Neuronal stem cell (in vitro differentiated cells): ENCODE measurements around the gene SPATA24.

ENCODE experiments used
- DNase-seq: peaks from one replicate; pipeline ENCODE4 v3.0.0-alpha.2; 2013; ENCODE audit warnings: low spot score
- H2AFZ ChIP-seq: one replicate; pipeline ENCODE4 v1.6.1; 2013; ENCODE audit warnings: mild to moderate bottlenecking, low read length, inconsistent platforms
- H2AK5ac ChIP-seq: 2 replicates; pipeline ENCODE4 v1.6.1; 2013; ENCODE audit warnings: low read depth, mild to moderate bottlenecking, inconsistent platforms, low read length, moderate library complexity, mixed read lengths
- H2BK120ac ChIP-seq: 2 replicates; pipeline ENCODE4 v1.6.1; 2013; ENCODE audit warnings: low read depth, mild to moderate bottlenecking, inconsistent platforms, low read length, moderate library complexity, mixed read lengths
- H2BK12ac ChIP-seq: one replicate; pipeline ENCODE4 v1.6.1; 2013; ENCODE audit warnings: low read length, inconsistent platforms
- H2BK15ac ChIP-seq: 2 replicates; pipeline ENCODE4 v1.6.1; 2013; ENCODE audit warnings: mild to moderate bottlenecking, low read length, inconsistent platforms, mixed read lengths
- H2BK5ac ChIP-seq: one replicate; pipeline ENCODE4 v1.6.1; 2013; ENCODE audit warnings: inconsistent platforms, mild to moderate bottlenecking, low read length, moderate library complexity
- H3K14ac ChIP-seq: one replicate; pipeline ENCODE4 v1.6.1; 2013; ENCODE audit warnings: low read length, inconsistent platforms
- H3K18ac ChIP-seq: 2 replicates; pipeline ENCODE4 v1.6.1; 2013; ENCODE audit warnings: low read length, inconsistent platforms
- H3K23ac ChIP-seq: 2 replicates; pipeline ENCODE4 v1.6.1; 2013; ENCODE audit warnings: low read depth, mild to moderate bottlenecking, mixed read lengths, low read length, inconsistent platforms; ENCODE audit not compliant: poor library complexity
- H3K27ac ChIP-seq: replicated peaks from 3 replicates; pipeline ENCODE4 v1.5.1; 2013; ENCODE audit warnings: low read length, inconsistent platforms
- H3K27me3 ChIP-seq, 3 experiments: 2 replicates each; pipeline ENCODE4 v1.6.1; 2013; ENCODE audit warnings: low read length in 3 of 3, mild to moderate bottlenecking in 2 of 3, inconsistent platforms in 1 of 3, low read depth in 1 of 3, mixed read lengths in 1 of 3, moderate library complexity in 1 of 3; ENCODE audit not compliant: control insufficient read depth in 3 of 3, insufficient read depth in 3 of 3
- H3K36me3 ChIP-seq, 2 donors: replicated peaks in 1 of 2; 2 replicates each; pipeline ENCODE4 v1.6.1; 2013; ENCODE audit warnings: low read length in 2 of 2; ENCODE audit not compliant: control insufficient read depth in 2 of 2, insufficient read depth in 2 of 2
- H3K4ac ChIP-seq: 2 replicates; pipeline ENCODE4 v1.6.1; 2013; ENCODE audit warnings: inconsistent platforms, mild to moderate bottlenecking, low read length, moderate library complexity
- H3K4me1 ChIP-seq, 2 donors: 1 replicate in 1 of 2; 2 replicates in 1 of 2; pipeline ENCODE4 v1.6.1; 2013; ENCODE audit warnings: low read length in 2 of 2, low read depth in 1 of 2; ENCODE audit not compliant: control insufficient read depth in 2 of 2, insufficient read depth in 1 of 2
- H3K4me2 ChIP-seq: one replicate; pipeline ENCODE4 v1.6.1; 2013; ENCODE audit warnings: mild to moderate bottlenecking, low read length, inconsistent platforms; ENCODE audit not compliant: insufficient read depth, poor library complexity, severe bottlenecking
- H3K4me3 ChIP-seq, 2 donors: 2 replicates each; pipeline ENCODE4 v1.5.1; 2013; ENCODE audit warnings: low read length in 2 of 2, mild to moderate bottlenecking in 2 of 2, inconsistent platforms in 1 of 2, moderate library complexity in 1 of 2
- H3K79me1 ChIP-seq: one replicate; pipeline ENCODE4 v1.6.1; 2013; ENCODE audit warnings: low read depth, mild to moderate bottlenecking, inconsistent platforms, low read length, moderate library complexity
- H3K9ac ChIP-seq: one replicate; pipeline ENCODE4 v1.6.1; 2013; ENCODE audit warnings: mild to moderate bottlenecking, low read depth, low read length, inconsistent platforms; ENCODE audit not compliant: poor library complexity
- H3K9me3 ChIP-seq, 2 donors: replicated peaks in 1 of 2; 2 replicates each; pipeline versions ENCODE3 to v1.6.1; 2013; ENCODE audit warnings: low read length in 2 of 2, mild to moderate bottlenecking in 2 of 2, inconsistent platforms in 1 of 2, low read depth in 1 of 2, mixed read lengths in 1 of 2, moderate library complexity in 1 of 2; ENCODE audit not compliant: control insufficient read depth in 2 of 2, insufficient read depth in 1 of 2
- H4K8ac ChIP-seq: one replicate; pipeline ENCODE4 v1.6.1; 2013; ENCODE audit warnings: low read depth, mild to moderate bottlenecking, inconsistent platforms, low read length, moderate library complexity
- H4K91ac ChIP-seq: one replicate; pipeline ENCODE4 v1.6.1; 2013; ENCODE audit warnings: low read length, low read depth, mild to moderate bottlenecking, inconsistent platforms; ENCODE audit not compliant: poor library complexity
- WGBS, 2 donors: extraction: QIAGEN DNeasy Blood & Tissue Kit; methylation state at CpG; one replicate each; pipeline ENCODE4 v1.1.7; 2013; ENCODE audit warnings: missing lambda C conversion rate in 2 of 2, mixed read lengths in 1 of 2; ENCODE audit not compliant: insufficient read length in 2 of 2, insufficient replicate concordance in 1 of 2; ENCODE audit errors: extremely low coverage in 2 of 2; 5-methylcytosine and 5-hydroxymethylcytosine counted together

Gene SPATA24

GRCh38 chr5:139403418-139403786 lies 487 bp downstream of the SPATA24 start:
- Histone ChIP-seq H4K8ac (no peak overlapping the region), H2BK5ac (peak overlapping the region; percentile 60), H3K4ac (no peak overlapping the region), H3K18ac (peak overlapping the region; percentile 50), H3K4me2 (peak overlapping the region; percentile 78), H2BK15ac (no peak overlapping the region), H3K9ac (peak overlapping the region; percentile 82), H3K79me1 (no peaks in the 10 kb centered on the region), H3K9me3 (no peaks in the 10 kb centered on the region), H3K23ac (no peak overlapping the region), H2AFZ (peak overlapping the region; percentile 97), H4K91ac (no peak overlapping the region), H2BK120ac (no peak overlapping the region), H3K36me3 (peaks cover 3 to 18% of the 10 kb centered on the region in 2 donors), H2AK5ac (no peak overlapping the region), H3K14ac (no peak overlapping the region), H3K27me3 (no peaks in the 10 kb centered on the region), H3K4me3 (peak overlapping the region; percentile 53 to 83), H3K27ac (peak overlapping the region; percentile 97), H2BK12ac (no peak overlapping the region), H3K4me1 (peaks cover 4 to 6% of the 10 kb centered on the region in 2 donors)
- WGBS, 2 donors, result no CpG with 5 or more reads among the region's 7 CpGs
- DNase-seq, result no peak

DNA sequence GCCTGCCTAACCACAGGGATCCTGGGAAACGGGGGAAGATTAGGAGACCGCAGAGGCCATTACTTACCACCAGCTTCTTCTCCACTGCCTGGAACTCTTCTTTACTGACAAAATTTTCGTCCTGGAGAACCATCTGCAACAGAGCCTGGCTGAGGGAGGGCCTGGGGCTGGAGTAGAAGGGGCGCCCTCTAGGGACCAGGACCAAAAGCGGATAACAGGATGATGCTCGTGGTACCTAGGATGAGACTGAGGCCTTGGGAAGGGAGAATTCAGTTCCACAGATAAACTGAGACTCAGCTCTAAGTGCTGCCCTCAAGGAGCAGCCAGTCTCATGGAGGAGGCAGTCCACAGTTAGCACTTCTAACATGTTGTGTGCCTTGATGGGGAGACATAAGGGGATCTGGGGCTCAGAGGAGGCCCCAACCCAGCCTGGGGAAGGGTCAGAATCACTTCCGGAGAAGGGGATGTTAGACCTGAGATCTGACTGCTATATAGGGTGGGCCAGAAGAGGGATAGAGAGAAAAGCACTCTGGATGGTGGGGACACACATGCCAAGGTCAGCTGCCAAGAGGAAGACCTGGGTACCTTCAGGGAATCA lies 1.2 kb downstream of the SPATA24 start:
- WGBS, 2 donors, result no CpG with 5 or more reads among the region's 7 CpGs
- H3K9ac ChIP-seq, result no peak overlapping the region
- H3K4me1 ChIP-seq, result peaks cover 4 to 6% of the 10 kb centered on the region in 2 donors
- DNase-seq, result no peak
- H3K36me3 ChIP-seq, result peaks cover 3 to 18% of the 10 kb centered on the region in 2 donors
- H3K4me2 ChIP-seq, result no peak overlapping the region
- H2AK5ac ChIP-seq, result no peak overlapping the region
- no peak overlapping the region for H2BK120ac ChIP-seq
- no peak overlapping the region for H3K14ac ChIP-seq
- no peak overlapping the region for H4K8ac ChIP-seq
- H3K9me3 ChIP-seq, result no peaks in the 10 kb centered on the region
- H3K23ac ChIP-seq, result no peak overlapping the region
- no peaks in the 10 kb centered on the region for H3K79me1 ChIP-seq
- no peak overlapping the region for H3K18ac ChIP-seq
- no peak overlapping the region for H3K27ac ChIP-seq
- H3K4ac ChIP-seq, result no peak overlapping the region
- no peak overlapping the region for H4K91ac ChIP-seq
- H3K4me3 ChIP-seq, result no peak overlapping the region
- no peak overlapping the region for H2BK5ac ChIP-seq
- H3K27me3 ChIP-seq, result no peaks in the 10 kb centered on the region
- no peak overlapping the region for H2BK12ac ChIP-seq
- no peak overlapping the region for H2BK15ac ChIP-seq
- no peak overlapping the region for H2AFZ ChIP-seq

DNA sequence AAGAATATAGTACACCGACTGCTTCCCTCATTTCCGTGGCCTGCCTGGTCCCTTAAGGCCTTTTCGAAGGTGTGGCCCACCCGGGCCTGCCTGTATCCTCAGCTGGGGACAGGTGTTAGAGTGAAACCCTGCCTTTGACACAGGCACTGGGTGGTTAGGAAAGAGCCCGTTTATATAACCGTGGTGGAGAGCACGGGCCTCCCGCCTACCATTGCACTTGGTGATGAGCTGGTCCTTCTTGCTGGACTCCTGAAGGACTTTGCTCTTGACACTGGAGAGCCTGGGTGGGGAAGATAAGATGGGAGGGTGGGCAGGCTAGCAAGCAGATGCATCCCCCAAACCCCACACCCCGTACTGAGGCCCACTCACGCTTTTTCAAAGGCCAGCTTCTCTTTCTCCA lies 2.3 kb downstream of the SPATA24 start:
- Histone ChIP-seq H3K14ac (no peak overlapping the region), H3K27me3 (no peaks in the 10 kb centered on the region), H3K18ac (no peak overlapping the region), H2BK5ac (no peak overlapping the region), H4K8ac (no peak overlapping the region), H3K79me1 (no peaks in the 10 kb centered on the region), H3K4me3 (no peak overlapping the region), H3K4ac (no peak overlapping the region), H3K23ac (no peak overlapping the region), H2BK120ac (no peak overlapping the region), H2BK15ac (no peak overlapping the region), H2AFZ (no peak overlapping the region), H3K27ac (no peak overlapping the region), H3K9me3 (no peaks in the 10 kb centered on the region), H3K4me1 (peaks cover 4 to 6% of the 10 kb centered on the region in 2 donors), H2BK12ac (no peak overlapping the region), H2AK5ac (no peak overlapping the region), H3K9ac (no peak overlapping the region), H3K36me3 (peaks cover 3 to 18% of the 10 kb centered on the region in 2 donors), H4K91ac (no peak overlapping the region), H3K4me2 (no peak overlapping the region)
- DNase-seq, result no peak
- WGBS, 2 donors, result no CpG with 5 or more reads among the region's 10 CpGs

DNA sequence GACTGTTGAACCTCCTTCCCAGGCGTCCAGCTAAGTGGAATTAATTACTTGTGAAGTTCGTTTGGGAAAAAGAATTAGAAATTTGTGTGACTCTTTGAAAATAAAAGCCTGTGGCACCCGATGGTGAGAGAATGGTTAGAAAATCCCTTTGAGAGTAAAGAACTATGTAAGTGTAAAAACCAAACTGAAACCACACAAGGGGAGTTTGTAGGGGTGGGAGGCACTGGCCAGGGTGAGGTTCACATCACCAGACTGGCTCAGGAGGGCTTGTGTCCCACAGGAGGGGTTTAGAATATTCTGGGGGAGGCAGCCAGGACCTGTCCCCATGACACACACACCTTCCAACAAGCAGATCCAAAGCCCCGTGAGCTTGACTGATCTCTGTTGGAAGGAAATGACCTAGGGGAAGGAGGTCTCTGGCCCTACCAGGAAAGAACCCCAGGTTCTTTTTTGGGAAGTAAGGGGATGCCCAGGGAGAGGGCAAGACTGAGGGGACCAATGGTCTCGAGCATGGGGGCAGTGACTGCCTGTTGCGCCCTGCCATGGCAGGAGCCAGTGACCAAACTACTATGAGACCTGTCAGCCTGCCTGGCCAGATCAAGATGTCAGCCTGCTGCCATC lies 4.3 kb downstream of the SPATA24 start:
- H3K27ac ChIP-seq, result no peak overlapping the region
- H2AK5ac ChIP-seq, result no peak overlapping the region
- H3K4me1 ChIP-seq, result peaks cover 4 to 6% of the 10 kb centered on the region in 2 donors
- no peak overlapping the region for H3K23ac ChIP-seq
- peaks cover 5 to 13% (median 12%) of the 10 kb centered on the region in 3 experiments for H3K27me3 ChIP-seq
- H4K8ac ChIP-seq, result no peak overlapping the region
- no peak overlapping the region for H3K4me3 ChIP-seq
- H3K14ac ChIP-seq, result no peak overlapping the region
- H2AFZ ChIP-seq, result no peak overlapping the region
- H4K91ac ChIP-seq, result no peak overlapping the region
- no peaks in the 10 kb centered on the region for H3K9me3 ChIP-seq
- no peak overlapping the region for H3K18ac ChIP-seq
- no peak for DNase-seq
- peaks cover 3 to 18% of the 10 kb centered on the region in 2 donors for H3K36me3 ChIP-seq
- no peak overlapping the region for H2BK5ac ChIP-seq
- H2BK12ac ChIP-seq, result no peak overlapping the region
- H2BK120ac ChIP-seq, result no peak overlapping the region
- no peak overlapping the region for H3K4ac ChIP-seq
- H3K4me2 ChIP-seq, result no peak overlapping the region
- H2BK15ac ChIP-seq, result no peak overlapping the region
- WGBS, 2 donors, result no CpG with 5 or more reads among the region's 6 CpGs
- H3K9ac ChIP-seq, result no peak overlapping the region
- H3K79me1 ChIP-seq, result no peaks in the 10 kb centered on the region
